ENCODE data around the gene CENPN. TPM values are rescaled to one million over a fixed set of nuclear protein-coding genes. Genes with fewer than 3 reads are reported as not detected.
A peak's percentile ranks its signal among the peaks of the same experiment; 100 is the strongest.

CENPN gene
- total and polyA plus RNA-seq, 2 of the 8 experiments (the other 6 are each of a cell fraction or from before 2014, with no cell fraction given): 32.8 to 67.0 TPM

GRCh38 chr16:81006813-81007695, at the start of gene CENPN, which contains the start of gene CMC2 (continued):
- TF ChIP-seq GTF2F1 (IDR thresholded peaks at IDR 0.05; ENCODE audit: borderline replicate concordance, low read depth, low read length): no peak
- TF ChIP-seq SAP30 (IDR thresholded peaks at IDR 0.05; ENCODE audit: insufficient read depth, insufficient replicate concordance, low read length): no peak
- no peak for TF ChIP-seq TEAD4 (IDR thresholded peaks at IDR 0.05; ENCODE audit: low read depth, low read length)
- no peak for TF ChIP-seq CTBP2 (IDR thresholded peaks at IDR 0.05; ENCODE audit: borderline replicate concordance, insufficient read depth, insufficient read length, low read length)
- no peak for TF ChIP-seq RXRA (IDR thresholded peaks at IDR 0.05; ENCODE audit: insufficient read depth, low read depth, low read length)
- TF ChIP-seq KDM1A (IDR thresholded peaks at IDR 0.05; ENCODE audit: borderline replicate concordance, low read length): no peak
- no peak for TF ChIP-seq CBX8 (IDR thresholded peaks at IDR 0.05; ENCODE audit: borderline replicate concordance, low read depth, low read length)
- no peak for TF ChIP-seq RNF2 (IDR thresholded peaks at IDR 0.05; ENCODE audit: borderline replicate concordance, low read depth, low read length, missing control alignments, poor library complexity, severe bottlenecking)
- TF ChIP-seq ASH2L (IDR thresholded peaks at IDR 0.05; ENCODE audit: low read length): peak; percentile 36
- peak; percentile 71 for TF ChIP-seq TBP (IDR thresholded peaks at IDR 0.05; ENCODE audit: low read depth, low read length)
- TF ChIP-seq SIN3A (conservative IDR thresholded peaks at IDR 0.05 in 1 of 2, IDR thresholded peaks at IDR 0.05 in 1 of 2; ENCODE audit: low read depth in 1 of 2, low read length in 2 of 2): peak; percentile 84 to 87
- no peak for TF ChIP-seq RAD21 (IDR thresholded peaks at IDR 0.05 in 1 of 2, conservative IDR thresholded peaks at IDR 0.05 in 1 of 2; ENCODE audit: low read depth in 2 of 2, low read length in 2 of 2)
- TF ChIP-seq ATF2 (IDR thresholded peaks at IDR 0.05; ENCODE audit: low read length): peak; percentile 86
- TF ChIP-seq BCL11A (IDR thresholded peaks at IDR 0.05; ENCODE audit: low read depth in 2 of 2, low read length in 2 of 2): no peak
- TF ChIP-seq NANOG (IDR thresholded peaks at IDR 0.05; ENCODE audit: insufficient read depth, low read depth, low read length, poor library complexity, severe bottlenecking): no peak
- no peak for TF ChIP-seq YY1 (IDR thresholded peaks at IDR 0.05; ENCODE audit: low read depth, low read length)
- peak; percentile 30; the same call in 1 of the 2 replicates for TF ChIP-seq SIX5 (IDR thresholded peaks at IDR 0.05; ENCODE audit: low read depth, low read length)
